Measurements from ENCODE around the gene STK32A. TPM values are rescaled to one million over a fixed set of nuclear protein-coding genes. Genes with fewer than 3 reads are reported as not detected.

The STK32A gene
- total RNA-seq, 4 donors from 2014 or later: 9.6 to 35.2 (median 14.8) TPM

- H3K4me3 ChIP-seq: no peak overlapping the region
- H3K9me3 ChIP-seq: no peaks in the 10 kb centered on the region
- no peak overlapping the region for H3K27ac ChIP-seq
- no peaks in the 10 kb centered on the region for H3K36me3 ChIP-seq
- peaks cover 0 to 25% (median 4%) of the 10 kb centered on the region in 4 donors for H3K4me1 ChIP-seq
- H3K27me3 ChIP-seq: no peaks in the 10 kb centered on the region
- TF ChIP-seq CTCF (IDR thresholded peaks at IDR 0.05) (no peak), EP300 (IDR thresholded peaks at IDR 0.05) (no peak), POLR2A (IDR thresholded peaks at IDR 0.05) (no peak)
- 36 to 40% methylated on average over 2 of the region's 2 CpGs for WGBS, 2 donors
- DNase-seq (ENCODE audit: low spot score in 2 of 2): no peak
Observed at GRCh38 chr5:147248561-147248960, 13.7 kb downstream of the STK32A start.

GRCh38 chr5:147259837-147260236, 25.0 kb downstream of the STK32A start:
- Histone ChIP-seq H3K4me3 (no peak overlapping the region), H3K36me3 (no peaks in the 10 kb centered on the region), H3K4me1 (no peaks in the 10 kb centered on the region), H3K27me3 (no peaks in the 10 kb centered on the region), H3K27ac (no peak overlapping the region), H3K9me3 (peaks cover 0 to 5% (median 0%) of the 10 kb centered on the region in 4 donors)
- 92 to 100% methylated on average over 1 of the region's 1 CpG for WGBS, 2 donors
- no peak for TF ChIP-seq CTCF (IDR thresholded peaks at IDR 0.05)
- TF ChIP-seq POLR2A (IDR thresholded peaks at IDR 0.05): no peak
- TF ChIP-seq EP300 (IDR thresholded peaks at IDR 0.05): no peak
- DNase-seq (ENCODE audit: low spot score in 2 of 2): no peak

GRCh38 chr5:147267082-147267832, 32.4 kb downstream of the STK32A start:
- H3K4me3 ChIP-seq: no peak overlapping the region
- H3K27me3 ChIP-seq: no peaks in the 10 kb centered on the region
- H3K36me3 ChIP-seq: no peaks in the 10 kb centered on the region
- no peaks in the 10 kb centered on the region for H3K4me1 ChIP-seq
- DNase-seq (ENCODE audit: low spot score in 2 of 2): no peak
- H3K27ac ChIP-seq: no peak overlapping the region
- TF ChIP-seq CTCF (IDR thresholded peaks at IDR 0.05) (no peak), EP300 (IDR thresholded peaks at IDR 0.05) (no peak), POLR2A (IDR thresholded peaks at IDR 0.05) (no peak)
- H3K9me3 ChIP-seq: peaks cover 0 to 5% (median 0%) of the 10 kb centered on the region in 4 donors

- Histone ChIP-seq H3K4me3 (no peak overlapping the region), H3K27me3 (no peaks in the 10 kb centered on the region), H3K27ac (no peak overlapping the region), H3K36me3 (peaks cover 0 to 22% (median 0%) of the 10 kb centered on the region in 3 donors), H3K9me3 (no peaks in the 10 kb centered on the region), H3K4me1 (no peaks in the 10 kb centered on the region)
- DNase-seq (ENCODE audit: low spot score in 2 of 2): no peak
- TF ChIP-seq EP300 (IDR thresholded peaks at IDR 0.05): no peak
- no peak for TF ChIP-seq CTCF (IDR thresholded peaks at IDR 0.05)
- no peak for TF ChIP-seq POLR2A (IDR thresholded peaks at IDR 0.05)
- WGBS, 2 donors: 88 to 91% methylated on average over 1 of the region's 1 CpG
Observed at GRCh38 chr5:147276497-147276896, 41.7 kb downstream of the STK32A start.

GRCh38 chr5:147286296-147286695, 51.5 kb downstream of the STK32A start:
- Histone ChIP-seq H3K4me1 (no peaks in the 10 kb centered on the region), H3K27ac (no peak overlapping the region), H3K9me3 (no peaks in the 10 kb centered on the region), H3K27me3 (no peaks in the 10 kb centered on the region), H3K36me3 (peaks cover 0 to 5% (median 0%) of the 10 kb centered on the region in 3 donors), H3K4me3 (no peak overlapping the region)
- TF ChIP-seq CTCF (IDR thresholded peaks at IDR 0.05) (no peak), EP300 (IDR thresholded peaks at IDR 0.05) (no peak), POLR2A (IDR thresholded peaks at IDR 0.05) (no peak)
- no peak for DNase-seq (ENCODE audit: low spot score in 2 of 2)
- WGBS, 2 donors: 88 to 92% methylated on average over 1 of the region's 1 CpG

All from tibial nerve (tissue), 4 donors.